H4 (cell line): ENCODE measurements around the gene CSRP1. TPM values are rescaled to one million over a fixed set of nuclear protein-coding genes. Genes with fewer than 3 reads are reported as not detected.
"Not testable (repeated sequence)": the region's sequence is repeated elsewhere in the genome, so short reads cannot be mapped to it uniquely, and the experiment has no call there.

Experiments
- DNase-seq: peaks from one replicate; pipeline ENCODE4 v3.0.0-alpha.2; 2015; ENCODE audit warnings: low spot score
- total RNA-seq: library from RNA; depleted of rRNA; stranded (reverse); fragments of >200 nt; shearing (Covaris generic); gene quantifications from 2 replicates; pipeline ENCODE4 v1.2.3, GENCODE V29; 2014

Gene CSRP1
- total RNA-seq, 1 experiment from 2014 or later = 402 TPM

DNA sequence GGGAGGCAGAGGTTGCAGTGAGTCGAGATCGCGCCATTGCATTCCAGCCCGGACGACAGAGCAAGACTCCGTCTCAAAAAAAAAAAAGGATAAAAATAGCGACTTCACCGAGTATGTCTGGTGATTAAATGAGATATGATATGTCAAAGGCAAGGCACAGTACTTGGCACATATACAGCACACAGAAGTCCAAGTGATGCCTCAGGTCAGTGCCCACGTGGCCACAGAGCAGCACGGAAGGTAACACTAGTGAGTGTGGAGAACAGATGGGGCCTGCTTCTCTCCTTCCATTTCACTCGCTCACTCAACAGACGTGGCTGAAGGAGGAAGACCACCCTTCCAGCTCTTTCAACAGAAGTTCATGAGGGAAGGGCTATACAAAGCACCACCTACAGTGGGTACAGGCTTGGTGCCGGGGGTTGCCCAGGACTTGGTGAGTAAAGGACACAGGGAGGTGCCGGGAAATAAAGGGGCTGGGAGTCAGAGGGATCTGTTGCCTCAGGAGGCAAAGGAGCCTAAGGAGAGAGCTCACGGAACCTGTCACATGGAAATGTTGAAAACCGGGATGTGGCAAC is 8.9 kb downstream of the CSRP1 start:
- no peak for DNase-seq

DNA sequence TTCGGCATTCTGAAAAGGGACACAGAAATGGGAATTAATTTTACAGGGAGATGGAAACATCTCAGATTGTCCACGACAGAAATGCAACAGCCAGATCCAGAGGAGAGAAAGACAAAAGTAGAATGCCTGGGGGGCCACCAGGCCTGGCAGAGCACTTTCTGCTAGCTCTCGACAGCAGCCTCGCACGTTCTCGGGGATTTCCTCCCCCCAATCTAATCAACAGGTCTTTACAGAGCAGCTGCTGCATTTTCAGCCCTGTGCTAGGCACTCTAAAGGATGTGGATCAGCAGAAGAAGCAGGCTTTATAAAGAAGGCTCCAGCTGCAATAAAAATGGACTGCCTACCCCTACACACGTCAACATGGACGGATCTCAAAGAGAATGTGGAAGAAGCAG is 10.6 kb downstream of the CSRP1 start:
- DNase-seq = no peak

DNA sequence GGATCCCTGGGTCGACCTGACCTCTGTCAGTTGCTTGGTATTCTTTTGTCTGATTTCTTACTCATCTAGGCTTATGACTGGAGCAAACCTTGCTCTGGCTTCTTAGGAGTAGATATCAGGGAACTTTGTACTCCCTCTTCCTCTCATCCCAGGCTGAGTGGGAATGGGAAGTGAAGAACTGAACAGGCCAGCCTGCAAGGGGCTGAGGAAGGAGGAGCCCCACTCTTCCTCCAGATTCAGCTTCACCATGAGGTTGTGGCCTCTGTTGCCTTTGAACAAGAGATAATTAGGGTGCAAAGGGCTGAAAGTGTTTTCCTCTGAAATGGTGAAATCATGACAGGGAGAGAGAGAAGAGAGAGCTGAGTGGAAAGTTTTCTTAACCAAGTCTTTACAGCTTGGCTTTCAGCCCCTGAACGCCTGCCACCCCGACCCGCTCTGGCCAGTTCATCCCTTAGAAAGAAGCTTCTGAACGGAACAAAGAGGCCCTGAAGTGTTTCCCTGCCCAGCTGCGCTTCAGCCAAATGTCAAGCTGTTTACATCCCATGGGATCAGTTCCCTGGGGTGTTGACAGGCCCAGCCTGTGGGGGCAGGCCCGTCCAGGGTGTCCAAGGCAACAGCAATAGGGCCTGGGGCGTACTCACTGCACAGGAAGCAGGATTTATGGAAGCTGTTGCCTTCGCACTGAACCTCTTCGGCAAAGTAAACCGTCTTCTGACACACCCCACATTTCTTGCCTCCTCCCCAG is 11.2 kb downstream of the CSRP1 start:
- no peak for DNase-seq

DNA sequence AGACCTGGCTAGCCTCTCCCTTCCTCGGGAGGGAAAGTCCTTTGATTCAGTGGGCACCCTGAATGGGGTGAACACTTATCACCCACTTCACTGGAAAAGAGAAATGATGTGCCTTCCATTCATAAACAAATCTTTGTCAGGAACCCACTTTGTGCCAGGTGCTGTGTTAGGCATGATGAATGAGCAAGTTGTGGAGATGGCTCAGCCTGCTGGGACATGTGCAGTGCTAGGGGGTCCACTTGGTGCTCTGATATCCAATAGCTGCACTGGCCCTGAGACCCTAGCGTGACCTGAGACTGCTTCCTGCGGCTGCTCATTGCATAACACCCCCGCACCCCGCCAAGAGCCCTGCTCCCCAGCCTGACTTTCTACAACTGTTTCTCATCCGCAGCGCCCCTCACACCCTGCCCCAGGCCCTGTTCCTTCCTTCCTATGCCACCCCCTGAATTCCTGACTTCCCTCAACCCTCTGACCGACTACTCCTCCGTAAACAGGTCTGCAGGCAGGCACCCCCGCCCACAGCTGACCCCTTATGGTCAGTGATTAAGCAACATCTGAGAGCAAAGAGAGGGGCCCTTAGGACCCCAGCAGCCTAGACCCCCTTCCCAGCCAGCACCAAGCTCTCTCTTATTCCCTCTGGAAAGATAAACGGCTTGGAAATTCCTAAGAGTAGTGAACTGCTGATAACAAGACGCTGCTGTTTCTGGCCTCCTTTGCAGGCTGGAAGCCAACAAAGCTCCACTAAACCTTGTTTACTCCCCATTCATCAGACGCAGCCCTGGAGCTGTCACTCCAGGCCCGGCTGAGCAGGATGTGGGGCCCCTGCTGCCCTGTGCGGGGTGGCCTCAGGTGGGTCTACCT is 12.9 kb downstream of the CSRP1 start:
- DNase-seq = no peak

DNA sequence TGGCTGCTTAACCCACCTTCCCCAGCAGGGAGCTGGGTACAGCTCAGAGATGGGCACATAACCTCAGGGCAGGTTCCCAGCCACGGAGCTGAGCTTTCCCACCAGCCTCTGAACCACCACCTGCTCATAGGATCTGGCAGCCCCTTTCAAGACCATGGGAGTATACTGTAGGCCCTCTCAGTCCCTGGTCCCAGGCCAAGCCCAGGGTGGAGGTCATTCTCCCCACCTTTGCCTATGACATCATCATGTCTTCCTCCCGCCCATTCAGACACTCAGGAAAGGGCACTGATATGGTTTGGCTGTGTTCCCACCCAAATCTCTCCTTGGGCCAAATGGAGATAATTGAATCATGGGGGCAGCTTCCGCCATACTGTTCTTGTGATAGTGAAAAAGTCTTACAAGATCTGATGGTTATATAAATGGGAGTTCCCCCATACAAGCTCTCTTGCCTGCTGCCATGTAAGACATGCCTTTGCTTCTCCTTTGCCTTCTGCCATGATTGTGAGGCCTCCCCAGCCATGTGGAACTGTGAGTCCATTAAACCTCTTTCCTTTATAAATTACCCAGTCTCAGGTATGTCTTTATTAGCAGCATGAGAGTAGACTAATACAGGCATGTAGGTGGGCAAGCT is 13.8 kb downstream of the CSRP1 start:
- not testable (repeated sequence) for DNase-seq

DNA sequence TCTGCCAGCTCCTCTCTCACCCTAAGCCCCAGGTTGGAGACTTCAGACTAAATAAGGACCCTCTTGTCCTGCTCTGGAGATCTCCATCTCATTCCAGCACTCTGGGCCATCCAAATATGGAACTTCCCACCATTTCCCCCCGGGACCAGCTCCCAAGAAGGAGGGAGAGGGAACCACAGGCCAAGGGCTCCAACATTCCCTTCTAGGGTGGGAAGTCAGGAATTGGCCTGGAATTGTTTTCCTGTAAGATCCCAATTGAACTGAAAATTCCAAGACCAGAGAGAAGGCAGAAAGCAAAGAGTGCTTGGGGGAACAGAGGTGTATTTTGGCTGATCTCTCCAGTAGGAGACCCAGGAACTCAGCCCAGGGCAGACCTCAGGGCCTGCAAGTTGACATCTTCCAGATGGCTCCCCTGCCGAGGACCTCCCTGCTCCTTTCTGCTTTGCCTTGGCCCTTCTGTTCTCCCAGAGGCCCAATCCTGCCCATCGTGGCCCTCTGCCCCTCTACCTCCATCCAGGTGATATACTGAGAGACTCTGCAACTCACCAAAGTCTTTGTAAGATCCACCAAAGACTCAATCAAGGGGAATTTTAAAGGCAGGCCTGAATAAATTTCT is 14.9 kb downstream of the CSRP1 start:
- DNase-seq = no peak

DNA sequence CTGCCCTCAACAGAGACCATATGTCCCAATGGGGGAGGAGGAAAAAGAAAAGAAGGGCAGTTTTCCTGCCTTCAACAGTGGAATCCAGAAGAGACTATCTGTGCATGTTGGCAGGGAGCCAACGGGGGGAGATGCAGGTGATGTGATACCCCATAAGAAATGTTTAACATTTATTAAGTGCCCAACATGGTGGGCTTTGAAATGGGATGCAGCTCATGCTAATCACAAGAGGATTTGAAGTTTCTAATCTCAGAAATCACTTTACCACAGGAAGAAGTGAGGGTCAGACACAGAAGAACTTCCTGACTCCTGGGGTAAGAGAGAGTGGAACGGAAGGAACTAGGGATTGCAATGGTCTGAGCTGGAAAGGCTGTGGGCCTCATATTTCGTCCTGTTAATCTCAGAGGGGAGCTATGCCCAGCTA is 16.2 kb downstream of the CSRP1 start:
- DNase-seq = no peak

DNA sequence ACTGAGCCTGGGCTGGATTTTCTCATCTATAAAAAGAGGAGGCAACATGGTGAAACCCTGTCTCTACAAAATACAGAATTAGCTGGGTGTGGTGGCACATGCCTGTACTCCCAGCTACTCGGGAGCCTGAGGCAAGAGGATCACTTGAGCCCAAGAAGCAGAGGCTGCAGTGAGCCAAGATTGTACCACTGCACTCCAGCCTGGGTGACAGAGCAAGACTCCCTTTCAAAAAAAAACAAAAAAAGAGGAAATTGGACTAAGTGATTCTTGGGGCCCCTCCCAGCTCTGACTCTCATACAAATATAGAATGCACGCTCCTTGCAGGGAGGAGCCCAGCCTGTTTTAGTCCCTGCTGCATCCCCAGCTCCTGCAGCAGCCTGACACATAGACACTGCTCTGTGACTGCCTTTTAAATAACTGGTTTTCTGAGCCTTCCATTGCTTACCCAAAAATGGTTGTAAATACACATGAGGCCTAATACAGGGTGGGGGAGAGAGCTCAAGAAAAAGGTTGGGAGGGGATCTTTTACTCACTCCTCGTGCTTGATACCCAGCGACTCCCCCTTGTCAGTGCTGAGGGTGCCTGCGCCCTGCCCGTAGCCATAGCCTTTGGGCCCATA is 17.2 kb downstream of the CSRP1 start:
- DNase-seq = no peak

DNA sequence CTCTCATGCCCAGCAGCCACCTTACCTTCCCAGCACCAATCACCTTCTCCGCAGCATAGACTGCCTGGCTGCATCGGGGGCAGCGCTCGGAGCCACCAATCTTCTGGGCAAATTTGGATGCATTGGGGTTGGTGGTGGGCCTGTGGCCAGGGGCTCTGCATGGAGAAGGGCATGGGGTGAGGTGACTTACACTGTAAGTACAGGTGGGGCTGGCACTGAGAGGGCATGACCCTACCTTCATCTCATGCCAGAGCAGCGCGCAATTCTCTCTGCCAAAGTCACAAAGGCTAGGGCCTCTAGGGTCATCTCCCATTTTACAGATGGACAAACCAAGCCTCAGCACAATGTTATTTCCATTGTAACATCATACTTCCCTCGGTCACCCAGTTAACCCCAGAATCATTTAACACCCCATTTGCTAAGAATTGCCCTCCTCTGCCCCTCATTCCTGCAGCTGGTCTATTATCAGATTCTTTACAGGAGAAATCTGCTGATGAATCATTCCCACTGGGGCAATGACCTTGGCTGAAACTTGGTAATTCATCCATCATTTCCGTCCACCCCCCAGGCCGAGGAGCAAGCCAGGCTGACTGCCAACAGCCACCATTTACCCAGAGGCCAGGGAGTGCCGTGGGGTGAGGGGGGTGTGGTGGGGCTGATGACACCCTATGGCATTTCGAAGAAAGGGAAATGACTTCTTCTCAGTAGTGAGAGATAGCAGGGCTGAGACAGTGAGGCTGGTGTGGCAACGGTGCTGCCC is 17.9 kb downstream of the CSRP1 start:
- peak; percentile 84 for DNase-seq

DNA sequence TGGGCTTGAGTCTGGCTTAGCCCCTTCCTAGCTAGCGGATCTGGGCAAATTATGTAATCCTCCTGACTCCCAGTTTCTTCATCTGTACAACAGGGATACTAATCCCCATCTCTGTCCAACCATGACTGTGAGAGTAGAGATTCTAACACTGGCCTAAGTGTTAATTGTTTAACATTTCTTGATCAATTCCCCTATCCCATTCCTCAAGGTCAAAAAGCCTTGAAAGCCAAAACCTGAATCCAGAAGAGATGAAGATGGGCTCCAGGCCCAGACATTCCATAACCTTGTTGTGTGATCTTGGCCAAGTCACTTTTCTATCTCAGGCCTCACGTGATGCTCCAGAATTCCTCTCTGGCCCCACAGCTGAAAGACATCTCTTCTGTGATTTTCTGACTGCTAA is 19.2 kb downstream of the CSRP1 start:
- no peak for DNase-seq

DNA sequence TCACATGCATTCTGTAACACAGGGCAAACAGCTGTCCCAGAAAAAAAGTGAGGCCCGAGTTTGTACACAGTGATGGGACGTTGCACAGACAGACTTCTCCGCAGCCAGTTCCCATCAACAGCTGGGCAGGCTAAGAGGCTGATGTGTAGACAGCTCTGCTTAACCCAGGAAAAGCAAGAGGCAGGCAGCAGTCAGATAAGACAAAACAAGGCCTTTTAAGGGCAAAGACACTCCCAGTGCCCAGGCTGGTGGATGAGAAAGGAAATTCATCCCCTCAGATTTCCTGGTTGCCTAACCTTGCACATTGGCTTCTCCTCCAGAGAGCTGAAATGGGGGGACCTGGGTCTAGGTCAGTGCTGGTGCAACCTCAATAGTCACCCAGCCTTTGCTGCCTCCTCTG is 20.7 kb downstream of the CSRP1 start:
- DNase-seq = no peak

DNA sequence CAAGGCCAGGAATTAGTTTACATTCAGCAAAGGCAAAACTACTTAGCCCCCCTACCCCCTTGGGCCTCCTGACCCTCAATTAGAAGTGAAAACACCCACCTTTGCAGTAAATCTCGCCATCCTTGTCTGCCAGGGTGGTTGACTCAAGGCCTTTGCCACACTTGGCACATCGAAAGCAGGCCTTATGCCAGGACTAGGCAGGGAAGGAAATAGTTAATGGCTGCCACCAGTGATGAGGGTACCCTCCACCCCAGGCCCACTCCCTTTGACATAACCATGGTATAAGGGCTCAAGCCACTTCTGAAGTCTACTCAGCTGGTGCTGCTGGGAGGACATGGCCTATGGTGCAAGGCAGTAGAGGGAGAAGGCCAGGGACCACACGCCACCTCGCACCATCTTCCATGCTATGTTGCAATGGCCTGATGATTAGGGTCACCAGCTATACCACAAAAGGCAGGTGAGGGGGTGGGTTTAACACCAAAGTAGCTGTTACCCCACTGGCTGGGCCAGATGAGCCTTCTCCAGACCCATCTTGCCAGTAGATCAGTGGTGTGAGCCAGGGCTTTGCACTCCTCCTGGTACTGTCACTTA is 21.6 kb downstream of the CSRP1 start:
- DNase-seq = no peak

DNA sequence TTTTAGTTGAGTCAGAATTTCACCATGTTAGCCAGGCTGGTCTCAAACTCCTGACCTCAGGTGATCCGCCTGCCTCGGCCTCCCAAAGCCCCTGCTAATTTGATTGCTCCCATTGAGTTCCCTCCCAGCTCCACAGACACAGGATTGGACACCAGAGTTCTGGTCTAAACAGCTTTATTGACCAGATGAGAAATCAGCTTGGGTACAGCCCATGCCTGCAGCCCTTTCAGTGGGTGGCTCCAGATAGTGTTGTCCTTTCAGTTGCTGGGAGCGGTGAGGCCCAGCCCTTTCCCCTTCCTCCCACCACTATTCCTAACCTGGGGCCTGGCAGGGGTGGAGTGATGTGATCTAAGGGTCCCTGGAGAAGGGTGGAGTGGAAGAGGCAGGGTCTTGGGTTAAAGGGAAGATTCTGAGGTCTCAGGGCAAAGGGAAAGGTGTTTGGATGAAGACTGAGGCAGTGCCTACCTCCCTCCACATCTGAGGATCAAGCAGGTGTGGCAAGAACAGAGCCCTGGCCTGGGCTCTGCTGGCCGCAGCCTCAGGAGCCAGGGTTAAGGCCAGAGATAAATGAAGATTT is 23.5 kb downstream of the CSRP1 start:
- DNase-seq = no peak

DNA sequence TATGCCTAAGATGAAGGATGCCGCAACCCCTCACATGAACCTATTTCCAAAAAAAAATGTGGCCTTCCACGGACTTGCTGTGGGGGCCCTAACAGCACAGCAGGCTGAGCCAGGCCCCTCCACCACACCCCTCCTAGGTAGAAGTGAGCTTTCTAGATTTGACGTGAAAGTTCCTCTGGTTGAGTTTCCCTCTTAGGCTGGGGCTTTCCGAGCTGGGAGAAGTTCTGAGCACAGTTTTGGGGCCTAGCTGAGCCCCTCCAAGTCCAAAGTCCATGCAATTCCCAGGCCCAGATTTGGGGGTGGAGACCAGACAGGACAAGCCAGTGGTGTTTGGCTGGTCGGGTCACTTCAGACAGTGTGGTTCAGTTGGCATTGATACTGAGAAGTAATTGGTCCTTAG is 24.2 kb downstream of the CSRP1 start:
- DNase-seq = no peak

DNA sequence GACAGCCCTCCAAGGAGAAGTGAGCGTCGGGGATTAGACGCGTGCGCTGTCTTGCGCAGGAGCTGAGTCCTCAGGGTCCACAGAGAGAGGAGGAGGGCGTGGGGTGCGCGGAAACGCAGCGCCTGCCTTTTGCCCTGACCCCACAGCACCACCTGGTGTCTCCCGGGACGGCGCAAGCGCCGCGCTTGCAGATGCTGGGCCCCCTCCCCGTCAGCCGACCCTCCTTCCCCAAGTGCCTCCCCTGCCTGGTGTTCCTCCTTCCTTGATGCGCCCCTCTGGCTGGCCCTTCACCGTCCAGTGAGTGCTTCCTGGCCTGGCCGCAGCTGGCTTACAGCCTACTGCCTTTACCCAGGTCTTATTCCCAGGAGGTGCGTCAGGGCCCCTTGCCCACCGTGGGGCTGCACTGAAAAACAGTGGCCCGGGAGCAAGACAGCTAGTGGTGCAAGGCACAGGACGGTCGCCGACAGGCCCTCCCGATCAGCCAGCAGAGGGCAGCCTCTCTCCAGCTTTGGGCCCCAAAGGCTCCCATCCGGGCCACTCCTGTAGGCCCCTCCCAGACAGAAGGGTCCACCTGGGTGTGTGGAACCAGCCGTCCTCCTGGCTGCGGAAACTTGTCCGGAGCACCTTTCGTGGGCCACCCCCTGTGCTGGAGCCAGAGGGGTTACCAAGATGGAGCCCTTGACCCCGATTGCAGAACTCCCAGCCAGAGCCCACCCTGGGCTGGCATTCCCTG is 25.0 kb downstream of the CSRP1 start:
- peak; percentile 57 for DNase-seq

DNA sequence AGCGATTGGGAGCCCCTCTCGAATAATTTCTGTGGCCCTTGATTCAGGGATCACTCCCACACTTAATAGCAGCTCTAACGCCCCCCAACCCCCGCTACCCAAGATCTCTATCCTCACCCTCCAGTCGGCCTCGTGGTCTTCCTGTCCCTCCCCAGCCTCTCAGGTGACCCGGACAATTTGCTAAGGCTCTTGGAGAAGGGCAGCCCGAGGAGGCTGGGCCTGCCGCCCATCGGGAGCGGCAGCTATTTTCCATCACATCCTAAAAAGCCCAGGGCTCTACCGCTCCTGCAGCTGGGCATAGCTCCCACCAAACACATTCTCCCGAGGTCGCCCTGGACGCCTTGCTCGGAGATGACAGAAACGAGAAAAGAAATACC is 25.9 kb downstream of the CSRP1 start:
- no peak for DNase-seq

DNA sequence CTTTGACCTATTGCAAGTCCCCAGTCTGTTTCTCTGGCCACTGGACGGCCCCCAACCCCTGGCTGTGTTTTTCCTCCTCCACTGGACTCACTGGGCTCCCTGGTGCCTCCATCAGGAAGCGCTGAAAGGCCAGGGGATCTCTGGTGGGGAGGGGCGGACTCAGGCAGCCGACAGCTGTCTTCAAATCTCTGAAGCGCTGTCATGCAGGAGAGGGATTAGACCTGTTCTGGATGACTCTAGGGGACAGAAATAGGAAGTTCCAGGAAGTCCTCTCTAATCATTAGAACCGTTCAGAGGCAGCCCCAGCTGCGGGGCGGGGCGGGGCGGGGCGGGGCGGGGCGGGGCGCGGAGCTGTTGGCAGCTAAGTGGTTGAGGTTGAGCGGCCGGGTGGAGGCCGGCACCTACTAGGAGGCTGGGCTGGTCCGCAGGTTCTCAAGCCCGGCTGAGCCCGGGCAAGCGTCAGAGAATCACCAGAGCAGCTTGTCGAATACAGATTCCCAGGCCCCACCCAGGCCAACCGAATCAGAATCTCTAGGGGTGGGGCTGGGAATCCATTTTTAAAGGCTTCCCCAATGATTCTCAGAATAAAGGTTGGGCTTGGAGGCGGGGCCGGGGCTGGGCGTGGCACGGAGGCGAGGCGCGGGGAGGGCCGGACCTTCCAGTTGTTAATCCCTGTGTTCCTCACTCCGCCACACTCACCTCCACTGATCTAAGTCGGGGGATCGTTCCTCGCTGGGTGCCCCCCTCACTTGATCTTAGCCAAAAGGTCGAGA is 26.5 kb downstream of the CSRP1 start:
- DNase-seq = peak; percentile 84

DNA sequence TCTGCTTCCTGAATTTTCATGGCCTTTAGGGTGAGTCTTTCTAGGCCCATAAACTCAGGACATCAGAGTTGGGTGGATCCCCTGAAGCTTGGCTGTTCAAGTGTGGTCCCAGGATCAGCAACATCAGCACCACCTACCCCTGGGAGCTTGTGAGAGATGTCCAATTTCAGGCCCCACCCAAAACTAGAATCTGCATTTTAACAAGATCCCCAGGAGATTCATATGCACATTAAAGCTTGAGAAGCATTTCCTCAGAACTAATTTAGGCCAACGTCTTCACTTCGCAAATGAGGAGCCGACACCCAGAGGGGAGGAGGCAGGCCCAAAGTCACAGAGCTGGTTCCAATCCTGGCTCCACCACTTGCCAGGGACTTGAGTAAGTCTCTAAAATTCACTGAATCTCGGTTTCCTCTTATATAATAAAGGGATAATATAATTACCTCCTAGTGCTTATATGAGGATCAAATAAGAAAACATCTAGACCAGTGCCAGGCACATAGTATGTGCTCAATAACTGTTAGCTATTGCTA is 27.7 kb downstream of the CSRP1 start:
- DNase-seq = no peak
